GM12878 (cell line): ENCODE results near the gene ANXA3. TPM values are rescaled to one million over a fixed set of nuclear protein-coding genes. Genes with fewer than 3 reads are reported as not detected.

Experiments used
- ATAC-seq: fragments of 200-7000 bp; cut with Tn5 transposase; 3 replicates; pipeline ENCODE4 v1.9.1; 2020; ENCODE audit warnings: mild to moderate bottlenecking, moderate library complexity
- BruUV-seq: library from RNA; stranded (reverse); fragments of 400-500 nt; replicated peaks from 2 replicates; lab custom pipeline; 2021; lab: Mats Ljungman, UMichigan
- CTCF ChIA-PET: fragments of 300-600 bp; sonication (Branson Sonifier 250); formaldehyde crosslinking; extraction: SDS; loops from one replicate; lab custom pipeline; 2021; ENCODE audit warnings: inconsistent platforms; lab: Yijun Ruan, JAX
- POLR2A ChIA-PET: fragments of 350-600 bp; formaldehyde crosslinking; extraction: SDS; loops from one replicate; lab custom pipeline; 2021; ENCODE audit warnings: inconsistent platforms; lab: Charles Lee
- RAD21 ChIA-PET: fragments of 300-600 bp; sonication (Branson Sonifier 250); formaldehyde crosslinking; loops from one replicate; lab custom pipeline; 2023; ENCODE audit warnings: antibody characterized with exemption; ENCODE audit not compliant: unreplicated experiment; lab: Charles Lee
- SMC1A ChIA-PET: fragments of 300-600 bp; sonication (Branson Sonifier 250); formaldehyde crosslinking; loops from one replicate; lab custom pipeline; 2023; ENCODE audit not compliant: unreplicated experiment, uncharacterized antibody; lab: Charles Lee
- DNase-seq: peaks from one replicate; pipeline ENCODE4 v3.0.0-alpha.2; 2011; ENCODE audit warnings: low read depth, low spot score
- FAIRE-seq: peaks from 3 replicates; lab custom pipeline; 2011; peaks lifted over from hg19 to GRCh38; lab: Jason Lieb, UNC
- H2AFZ ChIP-seq: 2 replicates; pipeline ENCODE4 v1.6.0; 2011; ENCODE audit warnings: low read depth, low read length, control low read depth; ENCODE audit not compliant: control insufficient read depth
- H3K27ac ChIP-seq: 2 replicates; pipeline ENCODE4 v1.5.1; 2011; ENCODE audit warnings: control low read depth; ENCODE audit not compliant: control insufficient read depth, insufficient read depth
- H3K27me3 ChIP-seq, 2 experiments: replicated peaks in 1 of 2; 2 replicates each; pipeline versions ENCODE4 v1.6.0 to v1.6.1; 2011; ENCODE audit warnings: low read length in 1 of 2; ENCODE audit not compliant: control insufficient read depth in 2 of 2, insufficient read depth in 2 of 2
- H3K36me3 ChIP-seq, 2 experiments: 2 replicates each; pipeline ENCODE4 v1.5.1; 2011; ENCODE audit warnings: low read length in 1 of 2; ENCODE audit not compliant: control insufficient read depth in 2 of 2, insufficient read depth in 2 of 2
- H3K4me1 ChIP-seq: 2 replicates; pipeline ENCODE4 v1.6.1; 2011; ENCODE audit warnings: mild to moderate bottlenecking, low read length, moderate library complexity, mixed read lengths; ENCODE audit not compliant: control insufficient read depth, insufficient read depth
- H3K4me2 ChIP-seq: 2 replicates; pipeline ENCODE4 v1.6.0; 2011; ENCODE audit warnings: control low read depth; ENCODE audit not compliant: control insufficient read depth, insufficient read depth
- H3K4me3 ChIP-seq: fragments of 200-600 bp; sonication (generic); 2 replicates; pipeline ENCODE4 v1.5.1; 2016
- H3K79me2 ChIP-seq: 2 replicates; pipeline ENCODE4 v1.6.0; 2011; ENCODE audit warnings: low read length; ENCODE audit not compliant: control insufficient read depth, insufficient read depth
- H3K9ac ChIP-seq: 2 replicates; pipeline ENCODE4 v1.8.0; 2011; ENCODE audit warnings: low read length, control low read depth, mixed read lengths; ENCODE audit not compliant: control insufficient read depth, insufficient read depth
- H3K9me3 ChIP-seq: replicated peaks from 3 replicates; pipeline ENCODE4 v1.5.1; 2011; ENCODE audit warnings: mild to moderate bottlenecking, low read length; ENCODE audit not compliant: control insufficient read depth, insufficient read depth
- H4K20me1 ChIP-seq: 2 replicates; pipeline ENCODE4 v1.6.0; 2011; ENCODE audit not compliant: control insufficient read depth, insufficient read depth
- CHD4 ChIP-seq: fragments of 200-600 bp; sonication (generic); IDR thresholded peaks from 2 replicates; pipeline ENCODE4 v1.6.1; 2016; ENCODE audit warnings: mild to moderate bottlenecking
- MAX ChIP-seq: IDR thresholded peaks from 2 replicates; pipeline ENCODE4 v1.6.1; 2012; ENCODE audit warnings: low read depth, low read length, improper control_type of control experiment
- PAX8 ChIP-seq: fragments of 450-650 bp; IDR thresholded peaks from 2 replicates; pipeline ENCODE4 v1.6.1; 2017; ENCODE audit warnings: mild to moderate bottlenecking, moderate library complexity
- RELB ChIP-seq: fragments of 450-650 bp; IDR thresholded peaks from 2 replicates; pipeline ENCODE4 v1.6.1; 2017; ENCODE audit warnings: low read depth, mild to moderate bottlenecking, moderate library complexity
- WGBS: methylation state at CpG from one replicate; pipeline ENCODE4 v1.1.6; 2016; ENCODE audit warnings: low lambda C conversion rate; ENCODE audit not compliant: insufficient replicate concordance, insufficient coverage; ENCODE audit errors: missing lambda C conversion rate; 5-methylcytosine and 5-hydroxymethylcytosine counted together
- in situ Hi-C: fragments of 300-500 bp; cut with MboI; formaldehyde crosslinking; loops from 9 replicates; pipeline ENCODE4 v1.14.3; 2018; ENCODE audit warnings: mixed read lengths
- intact Hi-C: fragments of 100-400 bp; cut with micrococcal nuclease; formaldehyde crosslinking; loops from one replicate; pipeline ENCODE4 v1.14.2; 2022; ENCODE audit not compliant: unreplicated experiment
- polyA plus RNA-seq, 11 experiments: library from polyadenylated mRNA; depleted of rRNA in 4 of 11; unstranded in 6 of 11; stranded (reverse) in 5 of 11; fragments of >200 nt; fragmentation: Nextera tagmentation in 4 of 11; fragmentation: Illumina TruSeq in 1 of 11; extraction: Ambion mirVana in 4 of 11; extraction: Trizol in 1 of 11; gene quantifications; 1 replicate in 1 of 11; 2 replicates in 10 of 11; pipeline versions ENCODE4 v1.2.1 to v1.2.3, GENCODE V29; 2011 to 2016; ENCODE audit warnings: inconsistent platforms in 2 of 11, missing spikeins in 2 of 11, low read depth in 1 of 11
- total RNA-seq, 4 experiments: library from RNA; depleted of rRNA in 3 of 4; stranded (reverse); fragments of >200 nt in 3 of 4; fragmentation: Illumina TruSeq in 1 of 4; extraction: Trizol in 1 of 4; gene quantifications; 2 replicates each; pipeline versions ENCODE4 v1.2.1 to v1.2.3, GENCODE V29; 2013 to 2021

Gene ANXA3
- total and polyA plus RNA-seq, 10 of the 15 experiments (the other 5 are each of a cell fraction or from before 2014, with no cell fraction given) = 0.28 to 14.7 (median 0.91) TPM

- TF ChIP-seq MAX (no peak), RELB (no peak), PAX8 (no peak), CHD4 (no peak)
- TF ChIP-seq, all 136 proteins: peak for 0
Measured at GRCh38 chr4:78519962-78520361, 31.6 kb upstream of the ANXA3 start (continued).

GRCh38 chr4:78520808-78521226 lies 30.8 kb upstream of the ANXA3 start:
- no TSS peak for BruUV-seq
- Histone ChIP-seq H3K79me2 (no peaks in the 10 kb centered on the region), H3K4me3 (no peak overlapping the region), H4K20me1 (no peaks in the 10 kb centered on the region), H3K9ac (no peak overlapping the region), H3K36me3 (no peaks in the 10 kb centered on the region), H3K27ac (no peak overlapping the region), H3K4me2 (no peak overlapping the region), H2AFZ (no peak overlapping the region), H3K27me3 (0 out of 4 replicates have a peak, but pooled peaks cover 0 to 3% of the 10 kb centered on the region in 2 experiments), H3K4me1 (no peaks in the 10 kb centered on the region), H3K9me3 (no peaks in the 10 kb centered on the region; the same call in 2 of the 3 replicates)
- ChIA-PET SMC1A (interaction anchor here (1.0 kb wide), 2 partner anchors 49 to 79 kb away, joined by 4 read pairs; no protein-coding TSS in a partner anchor), RAD21 (no interaction called here), CTCF (interaction anchor here (0.6 to 1.5 kb wide), 3 partner anchors 17 to 180 kb away, joined by 3 to 4 read pairs (median 3); no protein-coding TSS in a partner anchor), POLR2A (no interaction called here)
- 2% methylated on average over 3 of the region's 3 CpGs for WGBS
- intact Hi-C loops = no loop called here
- no peak for TF ChIP-seq PAX8
- in situ Hi-C loops = no loop called here
- ATAC-seq (no peak), DNase-seq (no peak), FAIRE-seq (no peak)
